Measurements from ENCODE around the gene SOS2.
A peak's percentile ranks its signal among the peaks of the same experiment; 100 is the strongest.

The SOS2 gene

DNA sequence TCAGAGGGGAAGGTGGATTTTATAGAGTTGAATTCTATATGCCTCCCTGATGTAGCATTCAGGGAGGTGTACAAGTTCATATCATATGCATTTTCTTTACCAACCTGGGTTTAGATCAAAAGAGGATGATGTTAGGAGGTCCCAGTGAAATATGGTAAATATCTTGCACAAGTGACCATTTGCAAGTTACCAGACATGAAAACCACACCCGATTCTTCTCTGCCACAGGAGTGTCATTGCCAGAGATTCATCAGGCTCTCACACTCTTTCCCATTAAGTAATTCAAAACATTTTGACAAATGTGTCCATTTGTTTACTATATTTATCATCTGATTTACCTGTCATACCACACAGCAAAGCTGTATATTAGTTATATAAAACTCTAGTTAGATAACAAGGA, 159.0 kb downstream of the SOS2 start:
- Mint-ChIP-seq H3K36me3 (ENCODE audit: low read depth) (peaks cover 23% of the 10 kb centered on the region), H3K4me1 (peaks cover 68% of the 10 kb centered on the region), H3K27ac (no peak overlapping the region), H3K4me3 (no peak overlapping the region), H3K27me3 (no peaks in the 10 kb centered on the region), H3K9me3 (peaks cover 4% of the 10 kb centered on the region)
- no peak for ATAC-seq
- no peak for DNase-seq

DNA sequence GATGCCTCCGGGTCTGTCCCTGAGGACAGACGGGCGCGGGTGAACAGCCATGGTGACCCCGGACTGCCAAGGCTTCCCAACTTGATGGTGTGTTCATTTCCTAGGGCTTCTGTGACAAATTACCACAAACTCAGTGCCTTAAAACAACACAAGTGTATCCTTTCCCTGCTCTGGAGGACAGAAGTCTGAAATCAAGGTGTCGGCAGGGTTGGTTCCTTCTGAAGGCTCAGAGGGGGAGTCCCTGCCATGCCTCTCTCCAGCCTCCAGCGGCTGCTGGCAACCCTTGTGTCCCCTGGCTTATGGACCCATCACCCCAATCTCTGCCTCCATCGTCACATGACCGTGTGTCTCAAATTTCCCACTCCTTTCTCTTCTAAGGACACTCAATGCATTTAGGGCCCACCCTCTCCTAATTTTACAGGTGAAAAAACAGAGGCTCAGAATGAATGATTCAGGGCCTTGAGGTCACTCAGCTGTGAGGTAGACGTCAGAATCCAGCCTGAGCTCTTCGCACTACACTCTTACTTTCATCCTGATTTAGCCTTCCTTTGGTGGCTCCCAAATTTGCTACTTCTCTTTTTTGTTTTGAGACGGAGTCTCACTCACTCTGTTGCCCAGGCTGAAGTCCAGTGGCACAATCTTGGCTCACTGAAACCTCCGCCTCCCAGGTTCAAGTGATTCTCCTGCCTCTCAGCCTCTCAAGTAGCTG, 160.4 kb downstream of the SOS2 start:
- peak overlapping the region; percentile 25 for H3K27ac Mint-ChIP-seq
- H3K36me3 Mint-ChIP-seq (ENCODE audit: low read depth), result peaks cover 24% of the 10 kb centered on the region

DNA sequence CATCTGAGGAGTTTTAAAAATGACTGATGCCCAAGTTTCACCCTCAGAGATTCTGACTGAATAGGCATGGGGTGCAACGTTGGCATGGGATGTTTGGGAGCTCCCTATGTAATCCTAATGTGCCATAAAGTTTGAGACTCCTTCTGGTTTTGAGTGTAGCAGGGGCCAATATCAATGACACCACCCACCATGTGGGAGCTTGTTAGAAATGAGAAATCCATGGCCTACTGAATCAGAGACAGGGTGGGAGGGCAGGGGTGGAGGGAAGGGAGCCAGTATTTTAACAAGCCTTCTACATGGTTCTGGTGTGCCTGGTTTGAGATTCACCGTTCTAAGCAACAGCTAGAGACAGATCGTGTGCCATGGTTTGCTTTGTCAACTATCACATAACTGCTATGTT, 161.1 kb downstream of the SOS2 start:
- Mint-ChIP-seq H3K36me3 (ENCODE audit: low read depth) (peaks cover 24% of the 10 kb centered on the region), H3K27me3 (no peaks in the 10 kb centered on the region), H3K4me1 (peaks cover 74% of the 10 kb centered on the region), H3K9me3 (peaks cover 4% of the 10 kb centered on the region), H3K4me3 (no peak overlapping the region), H3K27ac (no peak overlapping the region)
- ATAC-seq (peak; percentile 63), DNase-seq (no peak)

More for the DNA sequence above, 160.4 kb downstream of the SOS2 start:
- H3K27me3 Mint-ChIP-seq, result no peaks in the 10 kb centered on the region
- H3K4me1 Mint-ChIP-seq, result peaks cover 73% of the 10 kb centered on the region
- no peak for ATAC-seq
- no peak for DNase-seq
- H3K4me3 Mint-ChIP-seq, result no peak overlapping the region
- peaks cover 4% of the 10 kb centered on the region for H3K9me3 Mint-ChIP-seq

DNA sequence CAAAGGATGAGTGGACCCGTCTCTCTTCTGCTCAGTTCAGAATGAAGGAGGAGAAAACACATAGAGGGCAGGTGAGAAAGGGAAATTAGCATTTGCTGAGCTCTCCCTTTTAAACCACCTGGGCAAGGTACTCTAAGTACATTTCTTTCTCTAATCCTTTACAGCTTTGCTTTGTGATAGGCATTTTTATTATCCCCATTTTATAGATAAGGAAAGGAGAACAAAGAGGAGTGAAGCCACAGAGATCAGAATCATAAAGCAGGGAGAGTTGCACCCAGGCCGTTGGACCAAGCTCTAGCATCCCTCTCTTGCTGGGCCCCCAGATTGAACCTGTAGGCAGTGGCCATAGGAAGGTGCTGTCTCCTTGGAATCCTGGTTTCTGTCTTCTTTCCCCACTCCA, 162.1 kb downstream of the SOS2 start:
- H3K27me3 Mint-ChIP-seq, result no peaks in the 10 kb centered on the region
- peak overlapping the region; percentile 56 for H3K27ac Mint-ChIP-seq
- no peak for DNase-seq
- peaks cover 4% of the 10 kb centered on the region for H3K9me3 Mint-ChIP-seq
- no peak overlapping the region for H3K4me3 Mint-ChIP-seq
- H3K36me3 Mint-ChIP-seq (ENCODE audit: low read depth), result peaks cover 20% of the 10 kb centered on the region
- peaks cover 79% of the 10 kb centered on the region for H3K4me1 Mint-ChIP-seq
- no peak for ATAC-seq

DNA sequence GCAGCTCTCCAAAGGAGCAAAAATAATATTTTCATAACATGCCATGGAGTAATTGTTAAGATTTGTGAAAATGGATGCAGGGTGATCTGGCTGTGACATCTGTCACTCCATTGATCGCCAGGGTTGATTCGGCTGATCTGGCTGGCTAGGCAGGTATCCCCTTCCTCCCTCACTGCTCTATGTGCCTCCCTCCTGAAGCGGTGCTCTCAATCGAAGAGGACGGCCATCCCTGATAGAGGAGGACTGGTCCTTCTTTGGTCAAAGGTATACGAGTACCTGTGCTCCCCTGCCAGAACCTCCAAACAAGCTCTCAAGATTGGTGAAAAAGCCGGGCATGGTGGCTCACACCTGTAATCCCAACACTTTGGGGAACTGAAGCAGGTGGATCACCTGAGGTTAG, 162.9 kb downstream of the SOS2 start:
- Mint-ChIP-seq H3K36me3 (ENCODE audit: low read depth) (peaks cover 20% of the 10 kb centered on the region), H3K27ac (no peak overlapping the region), H3K9me3 (peaks cover 4% of the 10 kb centered on the region), H3K4me1 (peaks cover 87% of the 10 kb centered on the region), H3K4me3 (no peak overlapping the region), H3K27me3 (no peaks in the 10 kb centered on the region)
- ATAC-seq, result no peak
- DNase-seq, result no peak

DNA sequence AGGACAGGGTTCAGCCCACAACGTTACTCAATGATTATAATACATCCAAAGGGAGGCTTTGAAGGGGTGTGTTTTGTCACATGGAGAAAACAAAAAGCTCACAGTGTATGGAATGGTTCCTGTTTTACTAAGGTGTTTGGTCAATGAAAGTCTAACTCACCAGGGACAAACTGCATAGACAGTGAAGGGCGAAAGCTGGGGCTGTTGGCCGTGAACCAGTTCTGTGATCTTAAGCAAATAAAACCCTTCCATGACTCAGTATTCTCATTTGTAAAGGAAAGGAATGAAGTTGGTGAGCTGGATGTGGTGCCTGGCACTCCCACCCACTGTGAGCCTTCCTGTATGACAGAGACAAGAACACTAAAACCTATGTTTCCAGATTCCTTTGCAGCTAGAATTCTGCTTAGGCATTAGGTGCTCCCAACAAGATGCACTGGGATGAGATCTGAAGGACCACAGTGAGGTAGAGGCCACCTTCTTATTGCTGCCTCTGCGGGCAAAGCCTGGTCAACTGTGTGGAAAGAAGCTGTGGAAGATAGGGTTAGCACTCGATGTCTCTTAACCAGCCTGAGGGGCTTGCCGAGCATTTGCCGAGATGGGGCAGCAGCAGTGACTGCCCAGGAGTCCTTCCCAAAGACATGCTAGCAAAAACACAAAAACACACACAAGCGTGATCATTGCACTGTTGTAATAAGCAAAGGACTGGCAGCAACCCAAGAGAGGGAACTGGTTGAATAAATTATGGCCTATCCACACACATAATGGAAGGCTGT, 163.5 kb downstream of the SOS2 start:
- peaks cover 91% of the 10 kb centered on the region for H3K4me1 Mint-ChIP-seq
- H3K9me3 Mint-ChIP-seq, result peaks cover 4% of the 10 kb centered on the region
- H3K4me3 Mint-ChIP-seq, result peak overlapping the region; percentile 22
- DNase-seq (no peak), ATAC-seq (no peak)
- peaks cover 18% of the 10 kb centered on the region for H3K36me3 Mint-ChIP-seq (ENCODE audit: low read depth)
- no peaks in the 10 kb centered on the region for H3K27me3 Mint-ChIP-seq
- H3K27ac Mint-ChIP-seq, result peak overlapping the region; percentile 60

Data from activated naive CD8-positive, alpha-beta T cell treated with anti-CD3 and anti-CD28 coated beads, Interleukin-2, amount 50 U/mL, for 24 hours (primary cell).